Esophagus squamous epithelium (tissue), 4 donors: ENCODE results near the gene ZIC4.

Experiments
- POLR2A ChIP-seq, 4 donors: fragments of 450-650 bp; IDR thresholded peaks; one replicate each; pipeline ENCODE4 v1.6.1; 2017; ENCODE audit warnings: antibody characterized with exemption in 4 of 4, mild to moderate bottlenecking in 4 of 4, moderate library complexity in 3 of 4
- TF ChIP-seq, protein P1 (sequence below), 6 experiments: fragments of 450-650 bp in 4 of 6; fragments of 200-600 bp in 2 of 6; sonication (generic) in 2 of 6; IDR thresholded peaks; one replicate each; pipeline ENCODE4 v1.5.1; 2016 to 2019; ENCODE audit warnings: antibody characterized with exemption in 6 of 6, mild to moderate bottlenecking in 4 of 6, moderate library complexity in 4 of 6

DNA sequence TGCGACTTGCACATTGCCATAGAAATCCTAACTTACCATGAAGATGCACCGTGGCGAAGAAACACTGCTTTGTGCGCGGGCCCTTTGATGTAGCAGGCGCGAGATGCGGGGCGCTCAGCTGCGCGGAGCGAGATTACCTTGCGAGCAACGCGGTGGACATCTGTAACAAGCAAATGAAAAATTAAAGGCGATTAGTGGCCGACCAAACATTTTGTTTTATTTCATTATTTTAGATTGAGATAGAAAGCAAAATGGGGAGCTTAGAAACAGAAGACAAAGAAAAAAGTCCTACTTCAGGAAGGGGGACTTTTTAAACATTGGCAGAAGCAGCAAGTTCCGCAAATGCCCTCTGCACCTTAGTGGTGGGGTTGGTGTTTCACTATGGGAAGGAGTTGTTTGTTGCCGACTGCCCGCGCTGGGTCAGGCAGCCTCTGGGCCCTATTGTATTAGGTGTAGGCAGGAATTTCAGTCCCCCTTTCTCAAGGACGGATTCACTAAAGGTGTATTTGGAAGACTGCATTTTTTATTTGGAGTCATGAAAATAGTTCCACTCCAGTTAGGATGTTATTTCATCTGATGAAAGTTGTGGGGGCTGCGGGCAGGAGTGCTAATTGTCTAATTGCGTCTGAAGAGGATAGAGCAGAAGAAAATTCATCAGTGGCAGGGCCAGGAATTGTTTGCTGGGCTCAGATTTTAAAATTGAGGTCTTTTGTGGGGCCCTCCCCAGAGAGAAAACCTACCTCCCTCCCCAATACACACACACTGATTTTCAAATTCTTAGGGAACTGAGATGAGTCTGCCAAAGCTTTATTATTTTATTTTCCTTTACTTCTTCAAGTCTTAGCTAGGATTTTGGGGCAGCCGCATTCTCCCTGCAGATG, 17.4 kb downstream of the ZIC4 start:
- TF ChIP-seq, protein P1, sequence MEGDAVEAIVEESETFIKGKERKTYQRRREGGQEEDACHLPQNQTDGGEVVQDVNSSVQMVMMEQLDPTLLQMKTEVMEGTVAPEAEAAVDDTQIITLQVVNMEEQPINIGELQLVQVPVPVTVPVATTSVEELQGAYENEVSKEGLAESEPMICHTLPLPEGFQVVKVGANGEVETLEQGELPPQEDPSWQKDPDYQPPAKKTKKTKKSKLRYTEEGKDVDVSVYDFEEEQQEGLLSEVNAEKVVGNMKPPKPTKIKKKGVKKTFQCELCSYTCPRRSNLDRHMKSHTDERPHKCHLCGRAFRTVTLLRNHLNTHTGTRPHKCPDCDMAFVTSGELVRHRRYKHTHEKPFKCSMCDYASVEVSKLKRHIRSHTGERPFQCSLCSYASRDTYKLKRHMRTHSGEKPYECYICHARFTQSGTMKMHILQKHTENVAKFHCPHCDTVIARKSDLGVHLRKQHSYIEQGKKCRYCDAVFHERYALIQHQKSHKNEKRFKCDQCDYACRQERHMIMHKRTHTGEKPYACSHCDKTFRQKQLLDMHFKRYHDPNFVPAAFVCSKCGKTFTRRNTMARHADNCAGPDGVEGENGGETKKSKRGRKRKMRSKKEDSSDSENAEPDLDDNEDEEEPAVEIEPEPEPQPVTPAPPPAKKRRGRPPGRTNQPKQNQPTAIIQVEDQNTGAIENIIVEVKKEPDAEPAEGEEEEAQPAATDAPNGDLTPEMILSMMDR (IDR thresholded peaks at IDR 0.05): no peak
- TF ChIP-seq POLR2A (IDR thresholded peaks at IDR 0.05): no peak
